Astrocyte of the cerebellum (primary cell): ENCODE data around the gene TAS2R60.

ENCODE experiments used
- DNase-seq: peaks from one replicate; pipeline ENCODE4 v3.0.0-alpha.2; 2011; ENCODE audit warnings: low read depth
- H3K4me3 ChIP-seq: 2 replicates; pipeline ENCODE4 v1.5.1; 2011; ENCODE audit warnings: mild to moderate bottlenecking, low read depth, low read length, moderate library complexity
- CTCF ChIP-seq: IDR thresholded peaks from 2 replicates; pipeline ENCODE4 v1.5.1; 2012; ENCODE audit warnings: low read length, low read depth, moderate library complexity, mild to moderate bottlenecking; ENCODE audit errors: missing control alignments
- in situ Hi-C: cut with HindIII; loops from 2 replicates; pipeline ENCODE4 v1.10.0; 2017; ENCODE audit warnings: low sequenced_read_pairs

The TAS2R60 gene

GRCh38 chr7:143455491-143455890 lies 12.2 kb downstream of the TAS2R60 start:
- in situ Hi-C loops, result no loop called here
- H3K4me3 ChIP-seq, result no peak overlapping the region
- TF ChIP-seq CTCF, result no peak
- DNase-seq, result no peak

- DNase-seq, result no peak
- H3K4me3 ChIP-seq, result no peak overlapping the region
- in situ Hi-C loops, result no loop called here
- no peak for TF ChIP-seq CTCF
Measured at GRCh38 chr7:143455942-143456341, 12.7 kb downstream of the TAS2R60 start.

- no peak for TF ChIP-seq CTCF
- no peak for DNase-seq
- in situ Hi-C loops, result no loop called here
- H3K4me3 ChIP-seq, result no peak overlapping the region
Measured at GRCh38 chr7:143456992-143457793, 13.9 kb downstream of the TAS2R60 start.

- TF ChIP-seq CTCF, result no peak
- in situ Hi-C loops, result no loop called here
- DNase-seq, result no peak
- no peak overlapping the region for H3K4me3 ChIP-seq
Measured at GRCh38 chr7:143458263-143458662, 15.0 kb downstream of the TAS2R60 start.

GRCh38 chr7:143458681-143459080 lies 15.4 kb downstream of the TAS2R60 start:
- no peak overlapping the region for H3K4me3 ChIP-seq
- no peak for DNase-seq
- in situ Hi-C loops, result no loop called here
- TF ChIP-seq CTCF, result no peak

DNA sequence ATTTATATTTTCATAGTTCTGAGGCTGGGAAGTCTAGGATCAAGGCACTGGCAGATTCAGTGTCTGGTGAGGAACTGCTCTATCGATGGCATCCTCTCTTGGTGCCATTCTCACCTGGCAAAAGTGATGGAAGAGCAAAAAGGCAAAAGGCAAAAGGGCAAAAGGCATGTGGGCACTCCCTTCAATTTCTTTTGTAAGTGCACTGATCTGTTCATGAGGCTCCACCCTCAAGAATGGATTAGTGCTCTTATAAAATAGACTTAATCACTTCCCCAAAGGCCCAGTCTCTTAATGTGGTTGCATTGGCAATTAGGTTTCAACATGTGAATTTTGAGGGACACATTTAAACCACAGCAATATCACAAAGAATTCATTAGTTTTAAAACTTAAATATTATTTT lies 16.1 kb downstream of the TAS2R60 start:
- TF ChIP-seq CTCF, result no peak
- DNase-seq, result no peak
- in situ Hi-C loops, result no loop called here
- no peak overlapping the region for H3K4me3 ChIP-seq
